DMS114 treated with DMSO at 0.1 percent for 48 hours (cell line): Measurements from ENCODE around the gene OS9.

Experiments
- DNase-seq: peaks from one replicate; lab custom pipeline; 2025; ENCODE audit not compliant: unreplicated experiment; lab: John Stamatoyannopoulos, UW

The OS9 gene

GRCh38 chr12:57750561-57751431 lies 56.9 kb downstream of the OS9 start:
- no peak for DNase-seq

GRCh38 chr12:57751432-57751787 lies 57.5 kb downstream of the OS9 start:
- no peak for DNase-seq

- DNase-seq = peak; percentile 98
Observed at GRCh38 chr12:57751788-57752667, 58.1 kb downstream of the OS9 start, which contains the start of gene CDK4. CDK4 (minus strand) TSS chr12:57752310; CDS start chr12:57751717, 593 bp downstream.

- DNase-seq = no peak
Observed at GRCh38 chr12:57752668-57753000, 58.7 kb downstream of the OS9 start.

GRCh38 chr12:57753756-57754337 lies 59.9 kb downstream of the OS9 start:
- no peak for DNase-seq

- peak; percentile 36 for DNase-seq
Observed at GRCh38 chr12:57754411-57755193, 60.7 kb downstream of the OS9 start, which contains the start of gene MARCHF9. MARCHF9 (plus strand) TSS chr12:57755103; CDS start chr12:57755529, 426 bp downstream.

- DNase-seq = no peak
Observed at GRCh38 chr12:57755194-57755453, 61.2 kb downstream of the OS9 start.

GRCh38 chr12:57755454-57756372 lies 61.8 kb downstream of the OS9 start:
- no peak for DNase-seq

- no peak for DNase-seq
Observed at GRCh38 chr12:57756406-57757341, 62.7 kb downstream of the OS9 start.

GRCh38 chr12:57757771-57758170 lies 63.8 kb downstream of the OS9 start:
- DNase-seq = no peak

GRCh38 chr12:57758552-57759359 lies 64.8 kb downstream of the OS9 start:
- DNase-seq = no peak

- no peak for DNase-seq
Observed at GRCh38 chr12:57759360-57759980, 65.5 kb downstream of the OS9 start.

GRCh38 chr12:57760347-57760982 lies 66.5 kb downstream of the OS9 start:
- no peak for DNase-seq

- no peak for DNase-seq
Observed at GRCh38 chr12:57761391-57761998, 67.6 kb downstream of the OS9 start.

- no peak for DNase-seq
Observed at GRCh38 chr12:57762463-57762862, 68.5 kb downstream of the OS9 start.

- no peak for DNase-seq
Observed at GRCh38 chr12:57763881-57764661, 70.1 kb downstream of the OS9 start.
